Caco-2 (cell line): ENCODE measurements around the gene LRIG1. TPM values are rescaled to one million over a fixed set of nuclear protein-coding genes. Genes with fewer than 3 reads are reported as not detected.
"Not testable (repeated sequence)": the region's sequence is repeated elsewhere in the genome, so short reads cannot be mapped to it uniquely, and the experiment has no call there.

ENCODE experiments used
- BruUV-seq: library from RNA; stranded (reverse); fragments of 400-500 nt; replicated peaks from 2 replicates; lab custom pipeline; 2021; lab: Mats Ljungman, UMichigan
- CTCF ChIA-PET: fragments of 300-600 bp; sonication (Branson Sonifier 250); formaldehyde crosslinking; loops from one replicate; lab custom pipeline; 2022; ENCODE audit warnings: antibody characterized with exemption; lab: Charles Lee
- POLR2A ChIA-PET: fragments of 300-600 bp; sonication (Branson Sonifier 250); formaldehyde crosslinking; loops from one replicate; lab custom pipeline; 2022; ENCODE audit warnings: antibody characterized with exemption; lab: Charles Lee
- DNase-seq, 2 experiments: peaks; one replicate each; pipeline versions ENCODE4 v3.0.0 to v3.0.0-alpha.2; 2020 to 2022
- H3K27me3 ChIP-seq: replicated peaks from 2 replicates; pipeline ENCODE4 v1.6.0; 2011; ENCODE audit warnings: low read length; ENCODE audit not compliant: control insufficient read depth, insufficient read depth
- H3K36me3 ChIP-seq: 2 replicates; pipeline ENCODE4 v1.5.1; 2011; ENCODE audit warnings: low read length; ENCODE audit not compliant: control insufficient read depth, insufficient read depth
- H3K4me1 ChIP-seq: fragments of 250-450 bp; sonication (Bioruptor Pico); 2 replicates; pipeline ENCODE4 v1.5.1; 2020; ENCODE audit warnings: mild to moderate bottlenecking
- H3K4me3 ChIP-seq: 2 replicates; pipeline ENCODE4 v1.5.1; 2011; ENCODE audit warnings: low read depth, mild to moderate bottlenecking, control low read depth, low read length
- H3K9me3 ChIP-seq: fragments of 250-450 bp; sonication (Bioruptor Pico); 2 replicates; pipeline ENCODE4 v1.5.1; 2020; ENCODE audit warnings: mild to moderate bottlenecking, moderate library complexity
- H3K27ac Mint-ChIP-seq: one replicate; pipeline ENCODE4 v1.8.0; 2022; ENCODE audit warnings: mixed read lengths; ENCODE audit not compliant: unreplicated experiment
- H3K27me3 Mint-ChIP-seq: one replicate; pipeline ENCODE4 v1.8.0; 2022; ENCODE audit warnings: mixed read lengths; ENCODE audit not compliant: insufficient read depth, unreplicated experiment
- H3K36me3 Mint-ChIP-seq: one replicate; pipeline ENCODE4 v1.8.0; 2022; ENCODE audit warnings: mild to moderate bottlenecking, mixed read lengths; ENCODE audit not compliant: insufficient read depth, unreplicated experiment
- H3K4me1 Mint-ChIP-seq: one replicate; pipeline ENCODE4 v1.8.0; 2022; ENCODE audit warnings: low read depth, mixed read lengths; ENCODE audit not compliant: unreplicated experiment
- H3K4me3 Mint-ChIP-seq: one replicate; pipeline ENCODE4 v1.8.0; 2022; ENCODE audit warnings: mild to moderate bottlenecking, moderate library complexity, mixed read lengths; ENCODE audit not compliant: unreplicated experiment
- H3K9me3 Mint-ChIP-seq: one replicate; pipeline ENCODE4 v1.8.0; 2022; ENCODE audit warnings: mixed read lengths; ENCODE audit not compliant: unreplicated experiment
- intact Hi-C: fragments of 100-400 bp; cut with micrococcal nuclease; formaldehyde crosslinking; loops from one replicate; pipeline ENCODE4 v1.10.0; 2022; ENCODE audit not compliant: unreplicated experiment
- total RNA-seq: library from RNA; stranded (reverse); gene quantifications from 2 replicates; pipeline ENCODE4 v1.2.3, GENCODE V29; 2022
- TF ChIP-seq, protein P1 (sequence below), 2 experiments: fragments of 200-600 bp in 1 of 2; IDR thresholded peaks; 1 replicate in 1 of 2; 2 replicates in 1 of 2; pipeline versions ENCODE4 v1.5.1 to v1.8.0; 2011 to 2022; ENCODE audit warnings: antibody characterized with exemption in 1 of 2, control low read depth in 1 of 2, inconsistent platforms in 1 of 2, low read depth in 1 of 2, low read length in 1 of 2, mild to moderate bottlenecking in 1 of 2, moderate library complexity in 1 of 2; ENCODE audit not compliant: insufficient read depth in 1 of 2, severe bottlenecking in 1 of 2, unreplicated experiment in 1 of 2

LRIG1 gene
- total RNA-seq, 1 experiment from 2014 or later = 43.4 TPM

GRCh38 chr3:66425032-66425431, 75.8 kb downstream of the LRIG1 start:
- H3K4me3 Mint-ChIP-seq = no peak overlapping the region
- TF ChIP-seq, protein P1, sequence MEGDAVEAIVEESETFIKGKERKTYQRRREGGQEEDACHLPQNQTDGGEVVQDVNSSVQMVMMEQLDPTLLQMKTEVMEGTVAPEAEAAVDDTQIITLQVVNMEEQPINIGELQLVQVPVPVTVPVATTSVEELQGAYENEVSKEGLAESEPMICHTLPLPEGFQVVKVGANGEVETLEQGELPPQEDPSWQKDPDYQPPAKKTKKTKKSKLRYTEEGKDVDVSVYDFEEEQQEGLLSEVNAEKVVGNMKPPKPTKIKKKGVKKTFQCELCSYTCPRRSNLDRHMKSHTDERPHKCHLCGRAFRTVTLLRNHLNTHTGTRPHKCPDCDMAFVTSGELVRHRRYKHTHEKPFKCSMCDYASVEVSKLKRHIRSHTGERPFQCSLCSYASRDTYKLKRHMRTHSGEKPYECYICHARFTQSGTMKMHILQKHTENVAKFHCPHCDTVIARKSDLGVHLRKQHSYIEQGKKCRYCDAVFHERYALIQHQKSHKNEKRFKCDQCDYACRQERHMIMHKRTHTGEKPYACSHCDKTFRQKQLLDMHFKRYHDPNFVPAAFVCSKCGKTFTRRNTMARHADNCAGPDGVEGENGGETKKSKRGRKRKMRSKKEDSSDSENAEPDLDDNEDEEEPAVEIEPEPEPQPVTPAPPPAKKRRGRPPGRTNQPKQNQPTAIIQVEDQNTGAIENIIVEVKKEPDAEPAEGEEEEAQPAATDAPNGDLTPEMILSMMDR (IDR thresholded peaks at IDR 0.05; ENCODE audit: insufficient read depth in 1 of 2, low read depth in 1 of 2, low read length in 1 of 2, severe bottlenecking in 1 of 2, unreplicated experiment in 1 of 2) = no peak
- H3K9me3 Mint-ChIP-seq = peaks cover 27% of the 10 kb centered on the region
- POLR2A ChIA-PET = no interaction called here
- H3K4me1 Mint-ChIP-seq = peaks cover 11% of the 10 kb centered on the region
- Histone ChIP-seq H3K4me3 (no peak overlapping the region), H3K36me3 (0 out of 2 replicates have a peak, but pooled peaks cover 4% of the 10 kb centered on the region), H3K27me3 (no peaks in the 10 kb centered on the region), H3K9me3 (peaks cover 10% of the 10 kb centered on the region), H3K4me1 (no peaks in the 10 kb centered on the region)
- intact Hi-C loops = no loop called here
- CTCF ChIA-PET = no interaction called here
- DNase-seq = no peak
- no TSS peak for BruUV-seq
- H3K36me3 Mint-ChIP-seq = peaks cover 38% of the 10 kb centered on the region
- H3K27me3 Mint-ChIP-seq = no peaks in the 10 kb centered on the region
- no peak overlapping the region for H3K27ac Mint-ChIP-seq

GRCh38 chr3:66423791-66424190, 77.0 kb downstream of the LRIG1 start:
- Mint-ChIP-seq H3K27me3 (no peaks in the 10 kb centered on the region), H3K36me3 (peaks cover 42% of the 10 kb centered on the region), H3K4me3 (no peak overlapping the region), H3K4me1 (peaks cover 16% of the 10 kb centered on the region), H3K9me3 (peaks cover 39% of the 10 kb centered on the region), H3K27ac (no peak overlapping the region)
- TF ChIP-seq, protein P1 (IDR thresholded peaks at IDR 0.05; ENCODE audit: insufficient read depth in 1 of 2, low read depth in 1 of 2, low read length in 1 of 2, severe bottlenecking in 1 of 2, unreplicated experiment in 1 of 2) = no peak
- no peak for DNase-seq
- Histone ChIP-seq H3K4me3 (no peak overlapping the region), H3K27me3 (no peaks in the 10 kb centered on the region), H3K36me3 (0 out of 2 replicates have a peak, but pooled peaks cover 4% of the 10 kb centered on the region), H3K9me3 (peaks cover 10% of the 10 kb centered on the region), H3K4me1 (no peaks in the 10 kb centered on the region)
- no TSS peak for BruUV-seq
- intact Hi-C loops = no loop called here
- ChIA-PET CTCF (no interaction called here), POLR2A (no interaction called here)

DNA sequence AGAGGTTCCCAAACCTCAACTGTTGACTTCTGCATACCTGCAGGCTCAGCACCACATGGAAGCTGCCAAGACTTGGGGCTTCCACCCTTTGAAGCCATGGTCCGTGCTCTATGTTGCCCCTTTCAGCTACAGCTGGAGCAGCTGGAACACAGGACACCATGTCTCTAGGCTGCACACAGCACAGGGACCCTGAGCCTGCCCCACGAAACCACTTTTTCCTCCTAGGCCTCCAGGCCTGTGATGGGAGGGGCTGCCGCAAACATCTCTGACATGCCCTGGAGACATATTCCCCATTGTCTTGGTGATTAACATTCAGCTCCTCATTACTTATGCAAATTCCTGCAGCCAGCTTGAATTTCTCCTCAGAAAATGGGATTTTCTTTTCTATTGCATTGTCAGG, 78.9 kb downstream of the LRIG1 start:
- H3K36me3 ChIP-seq, BruUV-seq, H3K27me3 ChIP-seq, H3K4me1 ChIP-seq, H3K27ac Mint-ChIP-seq, H3K27me3 Mint-ChIP-seq, DNase-seq, intact Hi-C loops, H3K4me3 Mint-ChIP-seq, CTCF ChIA-PET, H3K4me3 ChIP-seq, POLR2A ChIA-PET: not testable (repeated sequence)
- peaks cover 47% of the 10 kb centered on the region for H3K36me3 Mint-ChIP-seq
- peaks cover 22% of the 10 kb centered on the region for H3K4me1 Mint-ChIP-seq
- H3K9me3 ChIP-seq = peaks cover 10% of the 10 kb centered on the region
- H3K9me3 Mint-ChIP-seq = peaks cover 39% of the 10 kb centered on the region

DNA sequence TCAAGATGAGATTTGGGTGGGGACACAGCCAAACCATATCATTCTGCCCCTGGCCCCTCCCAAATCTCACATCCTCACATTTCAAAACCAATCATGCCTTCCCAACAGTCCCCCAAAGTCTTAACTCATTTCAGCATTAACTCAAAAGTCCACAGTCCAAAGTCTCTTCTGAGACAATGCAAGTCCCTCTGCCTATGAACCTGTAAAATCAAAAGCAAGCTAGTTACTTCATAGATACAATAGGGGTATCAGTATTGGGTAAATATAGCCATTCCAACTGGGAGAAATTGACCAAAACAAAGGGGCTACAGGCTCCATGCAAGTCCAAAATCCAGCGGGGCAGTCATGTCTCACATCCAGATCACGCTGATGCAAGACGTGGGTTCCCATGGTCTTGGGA, 79.7 kb downstream of the LRIG1 start:
- H3K4me1 Mint-ChIP-seq = peaks cover 21% of the 10 kb centered on the region
- H3K9me3 Mint-ChIP-seq = peaks cover 39% of the 10 kb centered on the region
- Histone ChIP-seq H3K4me1 (peaks cover 15% of the 10 kb centered on the region), H3K9me3 (peaks cover 10% of the 10 kb centered on the region)
- CTCF ChIA-PET, H3K36me3 ChIP-seq, H3K27me3 ChIP-seq, BruUV-seq, POLR2A ChIA-PET, H3K4me3 Mint-ChIP-seq, intact Hi-C loops, H3K27ac Mint-ChIP-seq, H3K4me3 ChIP-seq, H3K27me3 Mint-ChIP-seq, DNase-seq: not testable (repeated sequence)
- H3K36me3 Mint-ChIP-seq = peaks cover 47% of the 10 kb centered on the region
